Fibroblast of the aortic adventitia (primary cell): Measurements from ENCODE around the gene CHMP3. TPM values are rescaled to one million over a fixed set of nuclear protein-coding genes. Genes with fewer than 3 reads are reported as not detected.
A peak's percentile ranks its signal among the peaks of the same experiment; 100 is the strongest.
"Not testable (repeated sequence)": the region's sequence is repeated elsewhere in the genome, so short reads cannot be mapped to it uniquely, and the experiment has no call there.

Experiments
- DNase-seq: peaks from one replicate; pipeline ENCODE4 v3.0.0-alpha.2; 2010; ENCODE audit warnings: low read depth
- H3K4me3 ChIP-seq: 2 replicates; pipeline ENCODE4 v1.5.1; 2011; ENCODE audit warnings: low read depth, mild to moderate bottlenecking, control low read depth, low read length, moderate library complexity
- total RNA-seq: library from RNA; depleted of rRNA; stranded (reverse); fragments of >200 nt; gene quantifications from 2 replicates; pipeline ENCODE4 v1.2.3, GENCODE V29; 2012; ENCODE audit warnings: low replicate concordance
- TF ChIP-seq, protein P1 (sequence below): IDR thresholded peaks from 2 replicates; pipeline ENCODE4 v1.5.1; 2011; ENCODE audit warnings: mild to moderate bottlenecking, low read length, control low read depth, inconsistent platforms; ENCODE audit not compliant: insufficient read depth

The CHMP3 gene
- total RNA-seq, 1 donor, result 87.5 TPM

- not testable (repeated sequence) for H3K4me3 ChIP-seq, DNase-seq
Observed at GRCh38 chr2:86548913-86549396, 14.3 kb downstream of the CHMP3 start.

DNA sequence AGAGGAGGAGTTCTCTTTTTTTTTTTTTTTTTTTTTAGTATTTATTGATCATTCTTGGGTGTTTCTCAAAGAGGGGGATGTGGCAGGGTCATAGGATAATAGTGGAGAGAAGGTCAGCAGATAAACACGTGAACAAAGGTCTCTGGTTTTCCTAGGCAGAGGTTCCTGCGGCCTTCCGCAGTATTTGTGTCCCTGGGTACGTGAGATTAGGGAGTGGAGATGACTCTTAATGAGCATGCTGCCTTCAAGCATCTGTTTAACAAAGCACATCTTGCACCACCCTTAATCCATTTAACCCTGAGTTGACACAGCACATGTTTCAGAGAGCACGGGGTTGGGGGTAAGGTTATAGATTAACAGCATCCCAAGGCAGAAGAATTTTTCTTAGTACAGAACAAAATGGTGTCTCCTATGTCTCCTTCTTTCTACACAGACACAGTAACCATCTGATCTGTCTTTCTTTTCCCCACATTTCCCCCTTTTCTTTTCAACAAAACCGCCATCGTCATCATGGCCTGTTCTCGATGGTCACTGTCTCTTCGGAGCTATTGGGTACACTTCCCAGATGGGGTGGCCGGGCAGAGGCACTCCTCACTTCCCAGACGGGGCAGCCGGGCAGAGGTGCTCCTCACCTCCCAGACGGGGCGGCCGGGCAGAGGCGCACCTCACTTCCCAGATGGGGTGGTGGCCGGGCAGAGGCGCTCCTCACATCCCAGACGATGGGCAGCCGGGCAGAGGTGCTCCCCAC lies 14.9 kb downstream of the CHMP3 start:
- H3K4me3 ChIP-seq, DNase-seq: not testable (repeated sequence)

- not testable (repeated sequence) for DNase-seq, H3K4me3 ChIP-seq
Observed at GRCh38 chr2:86545296-86545924, 17.8 kb downstream of the CHMP3 start.

- not testable (repeated sequence) for DNase-seq, H3K4me3 ChIP-seq
Observed at GRCh38 chr2:86544278-86545099, 18.8 kb downstream of the CHMP3 start.

GRCh38 chr2:86543793-86544192 lies 19.4 kb downstream of the CHMP3 start:
- no peak overlapping the region for H3K4me3 ChIP-seq
- TF ChIP-seq, protein P1, sequence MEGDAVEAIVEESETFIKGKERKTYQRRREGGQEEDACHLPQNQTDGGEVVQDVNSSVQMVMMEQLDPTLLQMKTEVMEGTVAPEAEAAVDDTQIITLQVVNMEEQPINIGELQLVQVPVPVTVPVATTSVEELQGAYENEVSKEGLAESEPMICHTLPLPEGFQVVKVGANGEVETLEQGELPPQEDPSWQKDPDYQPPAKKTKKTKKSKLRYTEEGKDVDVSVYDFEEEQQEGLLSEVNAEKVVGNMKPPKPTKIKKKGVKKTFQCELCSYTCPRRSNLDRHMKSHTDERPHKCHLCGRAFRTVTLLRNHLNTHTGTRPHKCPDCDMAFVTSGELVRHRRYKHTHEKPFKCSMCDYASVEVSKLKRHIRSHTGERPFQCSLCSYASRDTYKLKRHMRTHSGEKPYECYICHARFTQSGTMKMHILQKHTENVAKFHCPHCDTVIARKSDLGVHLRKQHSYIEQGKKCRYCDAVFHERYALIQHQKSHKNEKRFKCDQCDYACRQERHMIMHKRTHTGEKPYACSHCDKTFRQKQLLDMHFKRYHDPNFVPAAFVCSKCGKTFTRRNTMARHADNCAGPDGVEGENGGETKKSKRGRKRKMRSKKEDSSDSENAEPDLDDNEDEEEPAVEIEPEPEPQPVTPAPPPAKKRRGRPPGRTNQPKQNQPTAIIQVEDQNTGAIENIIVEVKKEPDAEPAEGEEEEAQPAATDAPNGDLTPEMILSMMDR, result no peak
- DNase-seq, result no peak

- TF ChIP-seq, protein P1, result no peak
- no peak for DNase-seq
- no peak overlapping the region for H3K4me3 ChIP-seq
Observed at GRCh38 chr2:86543335-86543734, 19.9 kb downstream of the CHMP3 start.

- TF ChIP-seq, protein P1, result no peak
- H3K4me3 ChIP-seq, result no peak overlapping the region
- DNase-seq, result no peak
Observed at GRCh38 chr2:86542814-86543213, 20.4 kb downstream of the CHMP3 start.

- peak; percentile 76 for DNase-seq
- H3K4me3 ChIP-seq, result no peak overlapping the region
- TF ChIP-seq, protein P1, result no peak
Observed at GRCh38 chr2:86541334-86541733, 21.9 kb downstream of the CHMP3 start.
